SK-N-SH treated with all-trans-retinoic acid at 6 μM for 48 hours (cell line): Measurements from ENCODE around the gene SLC49A3.

Source experiments
- ATAC-seq: fragments of 200-7000 bp; cut with Tn5 transposase; 3 replicates; pipeline ENCODE4 v1.9.1; 2020; ENCODE audit warnings: mild to moderate bottlenecking, moderate library complexity
- ARNTL ChIP-seq: fragments of 450-650 bp; formaldehyde crosslinking; IDR thresholded peaks from 2 replicates; pipeline ENCODE4 v1.5.0; 2020; ENCODE audit warnings: low read depth, mild to moderate bottlenecking, moderate library complexity, borderline replicate concordance
- BACH2 ChIP-seq: fragments of 250-450 bp; sonication (Bioruptor Pico); IDR thresholded peaks from 2 replicates; pipeline ENCODE4 v1.9.0; 2021; ENCODE audit warnings: mild to moderate bottlenecking, borderline replicate concordance
- CSDC2 ChIP-seq: fragments of 250-450 bp; sonication (Bioruptor Pico); IDR thresholded peaks from 2 replicates; pipeline ENCODE4 v1.5.0; 2020; ENCODE audit warnings: mild to moderate bottlenecking, moderate library complexity
- ESRRG ChIP-seq: fragments of 250-450 bp; sonication (Bioruptor Pico); IDR thresholded peaks from 2 replicates; pipeline ENCODE4 v1.6.1; 2021; ENCODE audit warnings: mild to moderate bottlenecking
- GLIS3 ChIP-seq: fragments of 250-450 bp; sonication (Bioruptor Pico); IDR thresholded peaks from 2 replicates; pipeline ENCODE4 v1.5.0; 2020; ENCODE audit warnings: mild to moderate bottlenecking, moderate library complexity
- ISL1 ChIP-seq: fragments of 250-450 bp; sonication (Bioruptor Pico); IDR thresholded peaks from 2 replicates; pipeline ENCODE4 v2.1.2; 2022; ENCODE audit warnings: mild to moderate bottlenecking, moderate library complexity
- OSR1 ChIP-seq: fragments of 250-450 bp; sonication (Bioruptor Pico); IDR thresholded peaks from 2 replicates; pipeline ENCODE4 v1.8.0; 2022; ENCODE audit warnings: moderate library complexity, mild to moderate bottlenecking, inconsistent platforms
- PPARA ChIP-seq: fragments of 250-450 bp; sonication (Bioruptor Pico); IDR thresholded peaks from 2 replicates; pipeline ENCODE4 v1.5.0; 2020; ENCODE audit warnings: mild to moderate bottlenecking, borderline replicate concordance
- RARB ChIP-seq: fragments of 250-450 bp; sonication (Bioruptor Pico); IDR thresholded peaks from 2 replicates; pipeline ENCODE4 v1.8.0; 2021; ENCODE audit warnings: mild to moderate bottlenecking, moderate library complexity
- SNAI2 ChIP-seq: fragments of 250-450 bp; sonication (Bioruptor Pico); IDR thresholded peaks from 2 replicates; pipeline ENCODE4 v1.5.0; 2020; ENCODE audit warnings: mild to moderate bottlenecking, moderate library complexity
- TOX ChIP-seq: fragments of 250-450 bp; sonication (Bioruptor Pico); IDR thresholded peaks from 2 replicates; pipeline ENCODE4 v1.8.0; 2021; ENCODE audit warnings: mild to moderate bottlenecking, moderate library complexity, borderline replicate concordance
- ZC3H10 ChIP-seq: fragments of 250-450 bp; sonication (Bioruptor Pico); IDR thresholded peaks from 2 replicates; pipeline ENCODE4 v1.5.1; 2021; ENCODE audit warnings: mild to moderate bottlenecking, moderate library complexity
- ZFP3 ChIP-seq: fragments of 250-450 bp; sonication (Bioruptor Pico); IDR thresholded peaks from 2 replicates; pipeline ENCODE4 v1.5.0; 2020; ENCODE audit warnings: mild to moderate bottlenecking, moderate library complexity
- ZFP30 ChIP-seq: fragments of 450-650 bp; formaldehyde crosslinking; IDR thresholded peaks from 2 replicates; pipeline ENCODE4 v1.5.0; 2022; ENCODE audit warnings: mild to moderate bottlenecking, moderate library complexity
- ZNF565 ChIP-seq: fragments of 450-650 bp; formaldehyde crosslinking; conservative IDR thresholded peaks from 2 replicates; pipeline ENCODE4 v1.5.0; 2020; ENCODE audit warnings: low read depth, mild to moderate bottlenecking, moderate library complexity
- ZNF70 ChIP-seq: fragments of 450-650 bp; formaldehyde crosslinking; IDR thresholded peaks from 2 replicates; pipeline ENCODE4 v1.5.0; 2020; ENCODE audit warnings: mild to moderate bottlenecking, moderate library complexity
- ZNF8 ChIP-seq: fragments of 450-650 bp; formaldehyde crosslinking; IDR thresholded peaks from 2 replicates; pipeline ENCODE4 v1.5.0; 2020; ENCODE audit warnings: mild to moderate bottlenecking, moderate library complexity
- TF ChIP-seq, protein P1 (sequence below): fragments of 250-450 bp; sonication (Bioruptor Pico); IDR thresholded peaks from 2 replicates; pipeline ENCODE4 v1.8.0; 2020; ENCODE audit warnings: mild to moderate bottlenecking, moderate library complexity, borderline replicate concordance
- TF ChIP-seq, protein P2 (sequence below): fragments of 250-450 bp; sonication (Bioruptor Pico); IDR thresholded peaks from 2 replicates; pipeline ENCODE4 v1.5.1; 2021; ENCODE audit warnings: mild to moderate bottlenecking, moderate library complexity
- TF ChIP-seq, protein P3 (sequence below): fragments of 250-450 bp; sonication (Bioruptor Pico); IDR thresholded peaks from 2 replicates; pipeline ENCODE4 v1.5.0; 2020; ENCODE audit warnings: mild to moderate bottlenecking, moderate library complexity
- TF ChIP-seq, protein P4 (sequence below): fragments of 250-450 bp; sonication (Bioruptor Pico); IDR thresholded peaks from 2 replicates; pipeline ENCODE4 v1.8.0; 2021; ENCODE audit warnings: low read depth, mild to moderate bottlenecking, moderate library complexity, borderline replicate concordance

Gene SLC49A3

DNA sequence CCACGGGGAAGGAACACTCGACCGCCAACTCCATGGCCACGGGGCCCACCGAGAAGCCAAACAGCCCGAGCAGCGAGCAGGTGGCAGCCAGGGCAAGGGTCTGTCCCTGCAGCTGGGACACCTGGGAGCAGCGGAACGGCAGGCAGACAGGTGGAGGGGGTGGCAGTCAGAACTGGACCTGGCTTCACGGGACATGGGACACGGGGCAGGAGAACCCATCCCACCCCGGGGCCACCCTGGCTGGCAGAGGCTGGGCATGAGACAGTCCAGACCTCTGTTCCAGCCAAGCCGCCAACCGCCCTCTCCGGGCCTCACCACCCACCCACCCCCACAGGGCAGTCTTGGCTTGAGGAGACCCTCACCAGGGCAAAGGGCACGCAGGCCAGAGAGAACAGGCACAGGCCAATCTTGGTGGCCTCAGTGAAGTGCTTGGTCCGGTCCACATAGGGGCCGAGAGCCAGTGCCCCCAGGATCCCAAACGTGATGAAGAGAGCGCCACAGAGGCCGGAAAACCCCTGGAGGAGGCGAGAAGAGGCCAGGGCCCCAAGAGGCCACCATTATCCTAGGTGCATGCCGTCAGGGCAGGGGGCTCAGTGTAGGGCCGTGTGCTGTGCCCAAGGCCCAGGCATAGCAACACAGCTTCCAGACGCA lies 5.6 kb downstream of the SLC49A3 start:
- peak; percentile 16 for ATAC-seq

DNA sequence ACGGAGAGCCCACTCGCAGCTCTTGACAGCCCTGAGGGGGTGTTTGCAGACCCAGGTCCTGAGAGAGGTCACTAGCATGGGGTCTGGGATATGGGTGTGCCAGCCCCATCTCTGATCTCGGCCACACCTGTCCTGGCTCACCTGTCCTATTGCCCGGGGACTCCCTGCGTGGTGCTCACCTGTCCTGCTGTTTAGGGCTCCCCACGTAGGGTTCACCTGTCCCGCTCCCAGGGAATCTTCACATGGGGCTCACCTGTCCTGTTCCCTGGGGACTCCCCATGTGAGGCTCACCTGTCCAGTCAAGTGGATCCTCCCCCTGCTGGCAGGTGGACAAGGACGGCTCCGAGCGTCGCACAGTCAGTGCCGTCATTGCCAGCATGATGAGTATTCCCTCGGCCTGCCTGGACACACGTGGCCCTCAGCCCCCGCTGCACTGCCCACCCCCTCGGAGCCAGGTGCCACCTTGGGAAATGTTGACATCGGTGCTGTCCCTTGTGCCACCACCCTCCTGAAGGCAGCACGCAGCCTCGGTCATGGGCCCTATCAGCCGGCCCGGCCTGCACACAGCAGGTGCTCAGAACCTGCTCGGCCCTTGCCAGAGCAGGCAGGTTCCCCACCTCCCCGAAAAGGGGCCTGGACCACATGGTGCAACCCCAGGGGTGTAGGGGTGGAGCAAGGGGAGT lies 6.3 kb downstream of the SLC49A3 start:
- TF ChIP-seq ARNTL (CRISPR knock-in tag) = no peak
- no peak for TF ChIP-seq ZC3H10 (CRISPR knock-in tag)
- no peak for TF ChIP-seq ZFP30 (CRISPR knock-in tag)
- TF ChIP-seq, protein P1, sequence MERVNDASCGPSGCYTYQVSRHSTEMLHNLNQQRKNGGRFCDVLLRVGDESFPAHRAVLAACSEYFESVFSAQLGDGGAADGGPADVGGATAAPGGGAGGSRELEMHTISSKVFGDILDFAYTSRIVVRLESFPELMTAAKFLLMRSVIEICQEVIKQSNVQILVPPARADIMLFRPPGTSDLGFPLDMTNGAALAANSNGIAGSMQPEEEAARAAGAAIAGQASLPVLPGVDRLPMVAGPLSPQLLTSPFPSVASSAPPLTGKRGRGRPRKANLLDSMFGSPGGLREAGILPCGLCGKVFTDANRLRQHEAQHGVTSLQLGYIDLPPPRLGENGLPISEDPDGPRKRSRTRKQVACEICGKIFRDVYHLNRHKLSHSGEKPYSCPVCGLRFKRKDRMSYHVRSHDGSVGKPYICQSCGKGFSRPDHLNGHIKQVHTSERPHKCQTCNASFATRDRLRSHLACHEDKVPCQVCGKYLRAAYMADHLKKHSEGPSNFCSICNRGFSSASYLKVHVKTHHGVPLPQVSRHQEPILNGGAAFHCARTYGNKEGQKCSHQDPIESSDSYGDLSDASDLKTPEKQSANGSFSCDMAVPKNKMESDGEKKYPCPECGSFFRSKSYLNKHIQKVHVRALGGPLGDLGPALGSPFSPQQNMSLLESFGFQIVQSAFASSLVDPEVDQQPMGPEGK (CRISPR knock-in tag) = no peak
- TF ChIP-seq ZNF8 (CRISPR knock-in tag) = no peak
- no peak for TF ChIP-seq ZFP3
- TF ChIP-seq ISL1 = no peak
- TF ChIP-seq CSDC2 (CRISPR knock-in tag) = no peak
- no peak for TF ChIP-seq GLIS3 (CRISPR knock-in tag)
- TF ChIP-seq RARB (CRISPR knock-in tag) = no peak
- TF ChIP-seq, protein P2, sequence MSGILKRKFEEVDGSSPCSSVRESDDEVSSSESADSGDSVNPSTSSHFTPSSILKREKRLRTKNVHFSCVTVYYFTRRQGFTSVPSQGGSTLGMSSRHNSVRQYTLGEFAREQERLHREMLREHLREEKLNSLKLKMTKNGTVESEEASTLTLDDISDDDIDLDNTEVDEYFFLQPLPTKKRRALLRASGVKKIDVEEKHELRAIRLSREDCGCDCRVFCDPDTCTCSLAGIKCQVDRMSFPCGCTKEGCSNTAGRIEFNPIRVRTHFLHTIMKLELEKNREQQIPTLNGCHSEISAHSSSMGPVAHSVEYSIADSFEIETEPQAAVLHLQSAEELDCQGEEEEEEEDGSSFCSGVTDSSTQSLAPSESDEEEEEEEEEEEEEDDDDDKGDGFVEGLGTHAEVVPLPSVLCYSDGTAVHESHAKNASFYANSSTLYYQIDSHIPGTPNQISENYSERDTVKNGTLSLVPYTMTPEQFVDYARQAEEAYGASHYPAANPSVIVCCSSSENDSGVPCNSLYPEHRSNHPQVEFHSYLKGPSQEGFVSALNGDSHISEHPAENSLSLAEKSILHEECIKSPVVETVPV (CRISPR knock-in tag) = no peak
- TF ChIP-seq ZNF565 (CRISPR knock-in tag) = no peak
- TF ChIP-seq TOX (CRISPR knock-in tag) = no peak
- TF ChIP-seq SNAI2 (CRISPR knock-in tag) = no peak
- TF ChIP-seq, protein P3, sequence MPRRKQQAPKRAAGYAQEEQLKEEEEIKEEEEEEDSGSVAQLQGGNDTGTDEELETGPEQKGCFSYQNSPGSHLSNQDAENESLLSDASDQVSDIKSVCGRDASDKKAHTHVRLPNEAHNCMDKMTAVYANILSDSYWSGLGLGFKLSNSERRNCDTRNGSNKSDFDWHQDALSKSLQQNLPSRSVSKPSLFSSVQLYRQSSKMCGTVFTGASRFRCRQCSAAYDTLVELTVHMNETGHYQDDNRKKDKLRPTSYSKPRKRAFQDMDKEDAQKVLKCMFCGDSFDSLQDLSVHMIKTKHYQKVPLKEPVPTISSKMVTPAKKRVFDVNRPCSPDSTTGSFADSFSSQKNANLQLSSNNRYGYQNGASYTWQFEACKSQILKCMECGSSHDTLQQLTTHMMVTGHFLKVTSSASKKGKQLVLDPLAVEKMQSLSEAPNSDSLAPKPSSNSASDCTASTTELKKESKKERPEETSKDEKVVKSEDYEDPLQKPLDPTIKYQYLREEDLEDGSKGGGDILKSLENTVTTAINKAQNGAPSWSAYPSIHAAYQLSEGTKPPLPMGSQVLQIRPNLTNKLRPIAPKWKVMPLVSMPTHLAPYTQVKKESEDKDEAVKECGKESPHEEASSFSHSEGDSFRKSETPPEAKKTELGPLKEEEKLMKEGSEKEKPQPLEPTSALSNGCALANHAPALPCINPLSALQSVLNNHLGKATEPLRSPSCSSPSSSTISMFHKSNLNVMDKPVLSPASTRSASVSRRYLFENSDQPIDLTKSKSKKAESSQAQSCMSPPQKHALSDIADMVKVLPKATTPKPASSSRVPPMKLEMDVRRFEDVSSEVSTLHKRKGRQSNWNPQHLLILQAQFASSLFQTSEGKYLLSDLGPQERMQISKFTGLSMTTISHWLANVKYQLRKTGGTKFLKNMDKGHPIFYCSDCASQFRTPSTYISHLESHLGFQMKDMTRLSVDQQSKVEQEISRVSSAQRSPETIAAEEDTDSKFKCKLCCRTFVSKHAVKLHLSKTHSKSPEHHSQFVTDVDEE = no peak
- no peak for TF ChIP-seq ZNF70 (CRISPR knock-in tag)
- TF ChIP-seq, protein P4, sequence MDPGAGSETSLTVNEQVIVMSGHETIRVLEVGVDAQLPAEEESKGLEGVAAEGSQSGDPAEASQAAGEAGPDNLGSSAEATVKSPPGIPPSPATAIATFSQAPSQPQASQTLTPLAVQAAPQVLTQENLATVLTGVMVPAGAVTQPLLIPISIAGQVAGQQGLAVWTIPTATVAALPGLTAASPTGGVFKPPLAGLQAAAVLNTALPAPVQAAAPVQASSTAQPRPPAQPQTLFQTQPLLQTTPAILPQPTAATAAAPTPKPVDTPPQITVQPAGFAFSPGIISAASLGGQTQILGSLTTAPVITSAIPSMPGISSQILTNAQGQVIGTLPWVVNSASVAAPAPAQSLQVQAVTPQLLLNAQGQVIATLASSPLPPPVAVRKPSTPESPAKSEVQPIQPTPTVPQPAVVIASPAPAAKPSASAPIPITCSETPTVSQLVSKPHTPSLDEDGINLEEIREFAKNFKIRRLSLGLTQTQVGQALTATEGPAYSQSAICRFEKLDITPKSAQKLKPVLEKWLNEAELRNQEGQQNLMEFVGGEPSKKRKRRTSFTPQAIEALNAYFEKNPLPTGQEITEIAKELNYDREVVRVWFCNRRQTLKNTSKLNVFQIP = no peak
- no peak for ATAC-seq

More for the DNA sequence above, 5.6 kb downstream of the SLC49A3 start:
- no peak for TF ChIP-seq PPARA (CRISPR knock-in tag)
- TF ChIP-seq RARB (CRISPR knock-in tag) = no peak

DNA sequence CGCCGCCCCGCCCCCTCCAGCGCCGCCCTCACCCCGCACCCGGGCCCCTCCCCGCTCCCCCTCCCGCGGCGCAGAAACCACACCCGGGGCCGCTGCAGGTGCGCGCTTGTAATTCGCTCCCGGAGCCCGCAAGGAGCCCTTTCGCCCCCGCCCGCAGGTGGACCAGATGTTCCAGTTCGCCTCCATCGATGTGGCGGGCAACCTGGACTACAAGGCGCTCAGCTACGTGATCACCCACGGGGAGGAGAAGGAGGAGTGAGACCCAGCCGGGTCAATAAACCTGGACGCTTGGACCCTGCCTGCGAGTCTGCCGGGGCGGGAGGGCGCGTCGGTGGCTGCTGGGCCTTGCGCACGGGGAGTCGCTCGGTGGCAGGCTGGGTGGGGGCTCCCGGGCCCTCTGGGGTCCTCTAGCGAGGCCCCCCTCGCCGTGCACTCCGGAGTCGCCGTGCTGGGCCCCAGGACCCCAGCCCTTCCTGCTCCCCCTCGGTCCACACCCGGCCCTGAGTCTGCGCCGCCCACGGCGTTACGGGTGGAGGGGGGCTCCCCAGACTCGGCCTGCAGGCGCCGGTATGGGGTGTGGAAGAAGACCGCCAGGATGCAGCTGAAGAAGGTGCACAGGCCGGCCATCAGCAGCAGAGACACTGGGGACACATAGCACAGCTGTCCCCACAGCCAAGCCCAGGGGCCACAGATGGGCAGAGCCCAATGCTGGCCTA lies 7.1 kb downstream of the SLC49A3 start:
- TF ChIP-seq ZC3H10 (CRISPR knock-in tag) (no peak), ISL1 (no peak), SNAI2 (CRISPR knock-in tag) (no peak), PPARA (CRISPR knock-in tag) (no peak), ZFP3 (no peak), BACH2 (CRISPR knock-in tag) (no peak), OSR1 (CRISPR knock-in tag) (no peak), ESRRG (no peak), ZNF565 (CRISPR knock-in tag) (no peak), RARB (CRISPR knock-in tag) (no peak)
- TF ChIP-seq, protein P2 (CRISPR knock-in tag) = no peak
- TF ChIP-seq, protein P1 (CRISPR knock-in tag) = no peak
- TF ChIP-seq, protein P3 = no peak
- ATAC-seq = no peak
